ENCODE measurements around the gene POU4F3. TPM values are rescaled to one million over a fixed set of nuclear protein-coding genes. Genes with fewer than 3 reads are reported as not detected.

Gene POU4F3
- polyA plus RNA-seq, 10 donors: 0.05 to 0.17 (median 0.06) TPM; not detected in 6

Other genes with a start within 250 kb of the POU4F3 start
- 1 to 10 TPM in 2 of 10 donors, under 1 TPM in 6, not detected in 2; 0.24 to 1.1 (median 0.60) TPM for gene PLAC8L1, start 233.3 kb upstream of the POU4F3 start, polyA plus RNA-seq (ENCODE audit: insufficient read length in 10 of 10)
- 100 to 1,000 TPM in 4 of 10 donors, 10 to 100 TPM in 6; 67.5 to 113 (median 93.2) TPM for gene LARS1, start 156.2 kb upstream of the POU4F3 start, polyA plus RNA-seq (ENCODE audit: insufficient read length in 10 of 10)
- gene RBM27, start 135.2 kb upstream of the POU4F3 start, polyA plus RNA-seq (ENCODE audit: insufficient read length in 10 of 10): 10 to 100 TPM; 13.1 to 20.6 (median 17.2) TPM
- gene TCERG1, start 108.5 kb downstream of the POU4F3 start, polyA plus RNA-seq (ENCODE audit: insufficient read length in 10 of 10): 100 to 1,000 TPM in 2 of 10 donors, 10 to 100 TPM in 8; 46.6 to 106 (median 71.5) TPM
- gene GPR151, start 177.4 kb downstream of the POU4F3 start, polyA plus RNA-seq (ENCODE audit: insufficient read length in 10 of 10): not detected